ENCODE data around the gene CAPZB.

DNA sequence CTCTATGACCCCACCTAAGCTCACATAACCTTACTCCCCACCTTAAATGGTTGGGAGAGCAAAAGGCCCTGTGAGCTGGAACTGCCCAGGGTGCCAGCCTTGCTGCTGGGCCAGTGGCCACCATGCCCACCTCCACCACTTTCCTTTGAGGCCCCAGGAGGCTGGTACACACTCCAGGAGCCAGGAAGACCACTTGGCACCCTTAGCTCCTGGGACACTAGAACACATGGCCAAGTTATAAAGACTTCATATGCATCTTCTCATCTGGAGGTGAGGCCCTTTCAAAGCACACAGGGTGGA, 21.9 kb downstream of the CAPZB start:
- TF ChIP-seq, protein P1, sequence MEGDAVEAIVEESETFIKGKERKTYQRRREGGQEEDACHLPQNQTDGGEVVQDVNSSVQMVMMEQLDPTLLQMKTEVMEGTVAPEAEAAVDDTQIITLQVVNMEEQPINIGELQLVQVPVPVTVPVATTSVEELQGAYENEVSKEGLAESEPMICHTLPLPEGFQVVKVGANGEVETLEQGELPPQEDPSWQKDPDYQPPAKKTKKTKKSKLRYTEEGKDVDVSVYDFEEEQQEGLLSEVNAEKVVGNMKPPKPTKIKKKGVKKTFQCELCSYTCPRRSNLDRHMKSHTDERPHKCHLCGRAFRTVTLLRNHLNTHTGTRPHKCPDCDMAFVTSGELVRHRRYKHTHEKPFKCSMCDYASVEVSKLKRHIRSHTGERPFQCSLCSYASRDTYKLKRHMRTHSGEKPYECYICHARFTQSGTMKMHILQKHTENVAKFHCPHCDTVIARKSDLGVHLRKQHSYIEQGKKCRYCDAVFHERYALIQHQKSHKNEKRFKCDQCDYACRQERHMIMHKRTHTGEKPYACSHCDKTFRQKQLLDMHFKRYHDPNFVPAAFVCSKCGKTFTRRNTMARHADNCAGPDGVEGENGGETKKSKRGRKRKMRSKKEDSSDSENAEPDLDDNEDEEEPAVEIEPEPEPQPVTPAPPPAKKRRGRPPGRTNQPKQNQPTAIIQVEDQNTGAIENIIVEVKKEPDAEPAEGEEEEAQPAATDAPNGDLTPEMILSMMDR (conservative IDR thresholded peaks at IDR 0.05), result no peak
- TF ChIP-seq ZFX (IDR thresholded peaks at IDR 0.05), result no peak
